Measurements from ENCODE around the gene LAD1. TPM values are rescaled to one million over a fixed set of nuclear protein-coding genes. Genes with fewer than 3 reads are reported as not detected.

The LAD1 gene
- total RNA-seq, 1 donor from 2014 or later: 1.2 TPM

GRCh38 chr1:201374364-201374763 lies 24.8 kb downstream of the LAD1 start:
- TF ChIP-seq CTCF (IDR thresholded peaks at IDR 0.05; ENCODE audit: insufficient read depth, low read depth, low read length) (no peak), EZH2 (IDR thresholded peaks at IDR 0.05; ENCODE audit: insufficient read depth, low read length) (no peak)
- Mint-ChIP-seq H3K4me3 (ENCODE audit: unreplicated experiment) (no peak overlapping the region), H3K27me3 (ENCODE audit: low read depth, unreplicated experiment) (peaks cover 45% of the 10 kb centered on the region), H3K4me1 (ENCODE audit: low read depth, unreplicated experiment) (peaks cover 12% of the 10 kb centered on the region), H3K36me3 (ENCODE audit: low read depth, unreplicated experiment) (no peaks in the 10 kb centered on the region), H3K27ac (ENCODE audit: unreplicated experiment) (no peak overlapping the region), H3K9me3 (ENCODE audit: unreplicated experiment) (peaks cover 3% of the 10 kb centered on the region)
- no peak overlapping the region for H3K27ac ChIP-seq (ENCODE audit: low read depth, low read length)
- peaks cover 12% of the 10 kb centered on the region for H3K4me1 ChIP-seq (ENCODE audit: insufficient read depth, low read length)
- H3K4me2 ChIP-seq (ENCODE audit: low read length): no peak overlapping the region
- peaks cover 47% of the 10 kb centered on the region for H3K27me3 ChIP-seq (ENCODE audit: insufficient read depth, low read length)
- no peaks in the 10 kb centered on the region for H4K20me1 ChIP-seq (ENCODE audit: insufficient read depth, low read length)
- H3K4me3 ChIP-seq (ENCODE audit: insufficient read depth, low read depth, low read length): no peak overlapping the region
- FAIRE-seq: no peak
- no peak overlapping the region for H2AFZ ChIP-seq (ENCODE audit: low read depth, low read length)
- no peaks in the 10 kb centered on the region for H3K9me3 ChIP-seq (ENCODE audit: insufficient read depth, low read depth, low read length)
- no peaks in the 10 kb centered on the region for H3K36me3 ChIP-seq (ENCODE audit: insufficient read depth, low read length)
- H3K79me2 ChIP-seq (ENCODE audit: insufficient read depth, low read length): no peaks in the 10 kb centered on the region
- DNase-seq (ENCODE audit: low read depth): no peak
- H3K9ac ChIP-seq (ENCODE audit: low read length): no peak overlapping the region

GRCh38 chr1:201371792-201372191 lies 27.3 kb downstream of the LAD1 start:
- H3K9ac ChIP-seq (ENCODE audit: low read length): no peak overlapping the region
- H4K20me1 ChIP-seq (ENCODE audit: insufficient read depth, low read length): no peaks in the 10 kb centered on the region
- H3K27ac Mint-ChIP-seq (ENCODE audit: unreplicated experiment): no peak overlapping the region
- no peak overlapping the region for H3K4me2 ChIP-seq (ENCODE audit: low read length)
- H3K4me1 Mint-ChIP-seq (ENCODE audit: low read depth, unreplicated experiment): peaks cover 6% of the 10 kb centered on the region
- H3K9me3 ChIP-seq (ENCODE audit: insufficient read depth, low read depth, low read length): no peaks in the 10 kb centered on the region
- FAIRE-seq (no peak), DNase-seq (ENCODE audit: low read depth) (no peak)
- H3K4me3 ChIP-seq (ENCODE audit: insufficient read depth, low read depth, low read length): no peak overlapping the region
- H3K4me1 ChIP-seq (ENCODE audit: insufficient read depth, low read length): peaks cover 9% of the 10 kb centered on the region
- H2AFZ ChIP-seq (ENCODE audit: low read depth, low read length): no peak overlapping the region
- peaks cover 5% of the 10 kb centered on the region for H3K9me3 Mint-ChIP-seq (ENCODE audit: unreplicated experiment)
- H3K36me3 ChIP-seq (ENCODE audit: insufficient read depth, low read length): no peaks in the 10 kb centered on the region
- peaks cover 58% of the 10 kb centered on the region for H3K27me3 Mint-ChIP-seq (ENCODE audit: low read depth, unreplicated experiment)
- TF ChIP-seq EZH2 (IDR thresholded peaks at IDR 0.05; ENCODE audit: insufficient read depth, low read length) (no peak), CTCF (IDR thresholded peaks at IDR 0.05; ENCODE audit: insufficient read depth, low read depth, low read length) (no peak)
- no peak overlapping the region for H3K27ac ChIP-seq (ENCODE audit: low read depth, low read length)
- H3K4me3 Mint-ChIP-seq (ENCODE audit: unreplicated experiment): no peak overlapping the region
- peaks cover 4% of the 10 kb centered on the region for H3K36me3 Mint-ChIP-seq (ENCODE audit: low read depth, unreplicated experiment)
- H3K27me3 ChIP-seq (ENCODE audit: insufficient read depth, low read length): peaks cover 57% of the 10 kb centered on the region
- H3K79me2 ChIP-seq (ENCODE audit: insufficient read depth, low read length): no peaks in the 10 kb centered on the region

- Histone ChIP-seq H3K36me3 (ENCODE audit: insufficient read depth, low read length) (no peaks in the 10 kb centered on the region), H4K20me1 (ENCODE audit: insufficient read depth, low read length) (no peaks in the 10 kb centered on the region)
Measured at GRCh38 chr1:201371276-201371675, 27.8 kb downstream of the LAD1 start.

More at GRCh38 chr1:201371276-201371675, 27.8 kb downstream of the LAD1 start:
- no peaks in the 10 kb centered on the region for H3K9me3 ChIP-seq (ENCODE audit: insufficient read depth, low read depth, low read length)
- no peak overlapping the region for H3K27ac Mint-ChIP-seq (ENCODE audit: unreplicated experiment)
- H3K27me3 ChIP-seq (ENCODE audit: insufficient read depth, low read length): peaks cover 57% of the 10 kb centered on the region
- TF ChIP-seq EZH2 (IDR thresholded peaks at IDR 0.05; ENCODE audit: insufficient read depth, low read length): no peak
- TF ChIP-seq CTCF (IDR thresholded peaks at IDR 0.05; ENCODE audit: insufficient read depth, low read depth, low read length): no peak
- H3K36me3 Mint-ChIP-seq (ENCODE audit: low read depth, unreplicated experiment): peaks cover 4% of the 10 kb centered on the region
- H3K9me3 Mint-ChIP-seq (ENCODE audit: unreplicated experiment): peaks cover 5% of the 10 kb centered on the region
- peaks cover 4% of the 10 kb centered on the region for H3K4me1 ChIP-seq (ENCODE audit: insufficient read depth, low read length)
- H3K9ac ChIP-seq (ENCODE audit: low read length): no peak overlapping the region
- H3K4me2 ChIP-seq (ENCODE audit: low read length): no peak overlapping the region
- H3K4me3 ChIP-seq (ENCODE audit: insufficient read depth, low read depth, low read length): no peak overlapping the region
- no peaks in the 10 kb centered on the region for H3K79me2 ChIP-seq (ENCODE audit: insufficient read depth, low read length)
- peak; percentile 29 for DNase-seq (ENCODE audit: low read depth)
- FAIRE-seq: no peak
- H3K4me1 Mint-ChIP-seq (ENCODE audit: low read depth, unreplicated experiment): peaks cover 4% of the 10 kb centered on the region
- H2AFZ ChIP-seq (ENCODE audit: low read depth, low read length): no peak overlapping the region
- no peak overlapping the region for H3K27ac ChIP-seq (ENCODE audit: low read depth, low read length)
- peaks cover 63% of the 10 kb centered on the region for H3K27me3 Mint-ChIP-seq (ENCODE audit: low read depth, unreplicated experiment)
- no peak overlapping the region for H3K4me3 Mint-ChIP-seq (ENCODE audit: unreplicated experiment)

Measured in astrocyte (in vitro differentiated cells and primary cell).